OCI-LY7 (cell line): ENCODE data around the gene CSHL1.

Experiments
- CTCF ChIP-seq: fragments of 200-600 bp; sonication (generic); conservative IDR thresholded peaks from 2 replicates; pipeline ENCODE4 v1.5.1; 2014; ENCODE audit warnings: mild to moderate bottlenecking, antibody characterized with exemption, low read length, moderate library complexity, mixed read lengths
- EZH2phosphoT487 ChIP-seq: fragments of 200-600 bp; sonication (generic); IDR thresholded peaks from 2 replicates; pipeline ENCODE4 v1.6.1; 2018; ENCODE audit warnings: low read depth, borderline replicate concordance, mild to moderate bottlenecking, mixed run types, antibody characterized with exemption, low read length, moderate library complexity, mixed read lengths

GRCh38 chr17:63929860-63930766 is 19.1 kb upstream of the CSHL1 start:
- TF ChIP-seq CTCF: 0 out of 2 replicates have a peak, but pooled peaks have one; percentile 33
- no peak for TF ChIP-seq EZH2phosphoT487
